Epidermal melanocyte (primary cell): ENCODE data around the gene KIRREL1.
A peak's percentile ranks its signal among the peaks of the same experiment; 100 is the strongest.

Source experiments
- DNase-seq: peaks from one replicate; pipeline ENCODE4 v3.0.0; 2011; ENCODE audit warnings: low spot score; ENCODE audit not compliant: insufficient read length

KIRREL1 gene

DNA sequence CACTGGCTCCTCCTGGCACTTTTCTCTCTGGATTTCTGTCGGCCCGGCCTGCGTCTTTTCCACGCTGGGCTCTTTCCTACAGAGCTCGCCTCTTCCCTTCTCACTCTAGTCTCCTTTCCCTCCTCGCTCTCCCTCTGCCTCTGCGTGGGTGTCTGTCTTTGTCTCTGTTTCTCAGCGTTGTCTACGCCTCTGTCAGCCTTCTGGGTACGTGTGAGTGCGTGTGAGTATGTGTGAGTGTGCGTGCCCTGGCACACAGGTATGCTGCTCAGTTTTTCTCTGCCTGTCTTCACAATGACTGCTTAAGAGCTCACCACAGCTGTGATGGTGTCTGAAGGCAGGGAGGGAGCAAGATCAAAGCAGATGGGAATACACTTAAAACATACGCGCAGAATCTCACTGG, 77.7 kb downstream of the KIRREL1 start:
- DNase-seq: no peak

GRCh38 chr1:158075078-158075477, 81.6 kb downstream of the KIRREL1 start:
- no peak for DNase-seq

DNA sequence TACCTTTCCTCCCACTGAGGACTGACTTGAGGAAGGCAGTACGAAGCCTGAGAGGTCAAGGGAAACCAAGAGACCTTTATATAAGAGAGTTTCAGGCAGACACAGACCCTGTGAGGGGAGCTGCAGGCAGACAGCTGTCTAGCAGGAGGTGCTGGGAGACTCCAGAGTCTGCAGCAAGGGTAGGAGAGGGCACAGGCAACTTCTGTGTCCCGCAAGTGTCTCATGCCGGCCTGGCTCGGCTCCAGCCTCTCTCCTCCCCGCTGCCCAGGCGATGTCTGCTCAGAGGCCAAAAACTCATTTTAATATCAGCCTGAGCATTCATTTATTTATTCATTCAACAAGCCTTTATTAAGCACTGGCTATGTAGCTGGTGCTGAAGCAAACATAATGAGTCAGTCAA, 83.0 kb downstream of the KIRREL1 start:
- no peak for DNase-seq

GRCh38 chr1:158077411-158078256, 84.2 kb downstream of the KIRREL1 start:
- DNase-seq: no peak

DNA sequence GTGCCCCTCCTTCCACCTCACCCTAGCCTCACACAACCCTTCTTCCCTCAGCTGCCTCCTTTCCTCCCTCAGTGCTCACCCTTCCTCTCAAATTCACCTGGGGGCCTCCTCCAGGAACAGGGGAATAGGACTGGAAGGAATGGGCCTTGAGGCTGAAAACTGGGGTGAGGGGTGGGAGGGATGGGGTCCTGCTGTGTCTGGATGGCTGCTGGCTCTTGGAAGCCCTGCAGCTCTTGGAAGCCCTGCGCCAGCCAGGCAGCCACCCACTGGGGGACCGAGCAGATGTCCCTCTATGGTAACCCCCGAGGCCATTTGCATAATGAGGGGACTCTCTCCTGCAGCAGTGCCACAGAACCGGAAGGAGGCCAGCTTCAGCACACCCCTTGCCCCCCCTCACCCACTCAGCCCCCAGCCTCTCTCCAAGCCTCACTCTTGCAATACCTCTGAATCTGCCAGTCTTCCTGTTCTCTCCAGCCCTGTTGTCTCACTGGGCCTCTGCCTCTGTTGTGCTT, 85.2 kb downstream of the KIRREL1 start:
- DNase-seq: no peak

DNA sequence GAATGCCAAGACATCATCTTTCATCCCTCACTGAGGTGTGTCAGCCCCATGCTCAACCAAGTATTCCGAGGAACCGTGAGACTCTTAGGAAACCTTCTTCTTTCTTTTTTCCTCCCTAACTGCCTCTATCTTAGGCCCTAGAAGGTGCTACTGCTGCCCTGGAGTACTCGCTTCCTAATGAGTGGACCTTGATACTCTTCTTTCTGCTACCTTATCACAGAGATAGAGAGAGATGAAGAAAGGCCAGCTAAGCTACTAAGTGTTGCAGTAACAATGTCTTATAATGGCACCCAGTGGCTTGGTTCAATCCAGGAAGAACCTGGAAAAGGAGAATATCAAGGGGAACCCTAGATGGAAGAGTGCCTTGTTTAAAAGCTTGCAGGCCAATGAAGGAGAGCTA, 86.6 kb downstream of the KIRREL1 start:
- no peak for DNase-seq

- DNase-seq: no peak
Measured at GRCh38 chr1:158084336-158084735, 90.9 kb downstream of the KIRREL1 start.

- DNase-seq: no peak
Measured at GRCh38 chr1:158084747-158085146, 91.3 kb downstream of the KIRREL1 start.

- peak; percentile 68 for DNase-seq
Measured at GRCh38 chr1:158087320-158087927, 94.0 kb downstream of the KIRREL1 start.

DNA sequence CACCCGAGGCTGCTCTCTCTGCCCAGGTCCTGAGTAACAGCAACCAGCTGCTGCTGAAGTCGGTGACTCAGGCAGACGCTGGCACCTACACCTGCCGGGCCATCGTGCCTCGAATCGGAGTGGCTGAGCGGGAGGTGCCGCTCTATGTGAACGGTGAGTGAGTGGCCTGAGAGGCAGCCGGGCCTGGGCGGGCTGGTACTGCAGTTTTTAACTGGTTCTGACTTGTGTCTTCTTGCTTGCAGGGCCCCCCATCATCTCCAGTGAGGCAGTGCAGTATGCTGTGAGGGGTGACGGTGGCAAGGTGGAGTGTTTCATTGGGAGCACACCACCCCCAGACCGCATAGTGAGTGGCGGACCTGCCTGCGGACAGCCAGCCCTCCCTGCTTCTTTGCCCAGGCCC, 96.0 kb downstream of the KIRREL1 start:
- DNase-seq: no peak

DNA sequence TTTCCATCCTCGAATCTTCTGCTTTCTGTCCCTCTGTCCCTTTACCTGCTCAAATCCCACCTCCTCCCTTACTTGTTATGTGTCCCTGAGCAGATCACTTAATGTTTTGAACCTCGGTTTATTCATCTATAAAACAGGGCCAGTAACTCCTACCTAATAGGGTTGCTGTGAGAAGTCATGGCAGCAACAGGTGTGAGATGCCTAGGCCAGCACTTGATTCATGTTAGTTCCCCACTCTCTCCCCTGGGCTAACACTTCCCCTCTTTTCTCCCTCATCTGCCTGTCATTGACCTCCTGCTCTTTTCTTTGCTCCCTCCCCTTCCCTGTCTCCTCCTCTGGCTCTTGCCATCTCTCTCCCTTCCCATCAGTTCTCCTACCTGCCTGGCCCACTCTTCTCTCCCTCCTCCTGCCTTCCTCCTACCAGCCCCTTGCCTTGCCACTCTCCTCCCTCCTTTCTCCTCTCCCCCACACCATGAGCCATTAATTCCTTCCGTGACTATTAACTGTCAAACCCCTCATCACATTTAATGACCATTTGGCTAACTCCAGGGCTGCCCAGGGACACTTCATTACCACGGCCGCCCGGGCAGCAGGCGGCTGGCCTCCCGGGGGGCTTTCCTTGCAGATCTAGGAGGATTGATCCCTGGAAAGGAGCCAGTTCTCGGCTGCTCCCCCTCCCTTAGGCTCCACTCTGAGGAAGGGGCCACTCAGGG, 96.6 kb downstream of the KIRREL1 start:
- DNase-seq: no peak

DNA sequence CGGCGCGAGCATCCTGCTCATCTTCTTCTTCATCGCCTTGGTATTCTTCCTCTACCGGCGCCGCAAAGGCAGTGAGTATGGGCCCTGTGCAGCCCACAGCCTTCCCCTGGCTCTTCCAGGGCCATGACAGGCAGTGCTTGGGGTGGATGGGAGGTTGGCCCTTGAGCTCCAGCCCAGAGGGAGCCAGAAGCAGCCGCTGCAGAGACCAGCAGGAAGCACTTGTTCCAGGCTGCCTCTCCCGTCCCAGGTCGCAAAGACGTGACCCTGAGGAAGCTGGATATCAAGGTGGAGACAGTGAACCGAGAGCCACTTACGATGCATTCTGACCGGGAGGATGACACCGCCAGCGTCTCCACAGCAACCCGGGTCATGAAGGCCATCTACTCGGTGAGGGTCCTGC, 99.9 kb downstream of the KIRREL1 start:
- DNase-seq: no peak

DNA sequence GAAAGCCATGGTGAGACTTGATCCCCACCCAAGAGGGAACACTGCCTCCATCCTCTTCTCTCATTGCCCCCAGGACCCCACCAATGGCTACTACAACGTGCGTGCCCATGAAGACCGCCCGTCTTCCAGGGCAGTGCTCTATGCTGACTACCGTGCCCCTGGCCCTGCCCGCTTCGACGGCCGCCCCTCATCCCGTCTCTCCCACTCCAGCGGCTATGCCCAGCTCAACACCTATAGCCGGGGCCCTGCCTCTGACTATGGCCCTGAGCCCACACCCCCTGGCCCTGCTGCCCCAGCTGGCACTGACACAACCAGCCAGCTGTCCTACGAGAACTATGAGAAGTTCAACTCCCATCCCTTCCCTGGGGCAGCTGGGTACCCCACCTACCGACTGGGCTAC, 101.1 kb downstream of the KIRREL1 start:
- no peak for DNase-seq

DNA sequence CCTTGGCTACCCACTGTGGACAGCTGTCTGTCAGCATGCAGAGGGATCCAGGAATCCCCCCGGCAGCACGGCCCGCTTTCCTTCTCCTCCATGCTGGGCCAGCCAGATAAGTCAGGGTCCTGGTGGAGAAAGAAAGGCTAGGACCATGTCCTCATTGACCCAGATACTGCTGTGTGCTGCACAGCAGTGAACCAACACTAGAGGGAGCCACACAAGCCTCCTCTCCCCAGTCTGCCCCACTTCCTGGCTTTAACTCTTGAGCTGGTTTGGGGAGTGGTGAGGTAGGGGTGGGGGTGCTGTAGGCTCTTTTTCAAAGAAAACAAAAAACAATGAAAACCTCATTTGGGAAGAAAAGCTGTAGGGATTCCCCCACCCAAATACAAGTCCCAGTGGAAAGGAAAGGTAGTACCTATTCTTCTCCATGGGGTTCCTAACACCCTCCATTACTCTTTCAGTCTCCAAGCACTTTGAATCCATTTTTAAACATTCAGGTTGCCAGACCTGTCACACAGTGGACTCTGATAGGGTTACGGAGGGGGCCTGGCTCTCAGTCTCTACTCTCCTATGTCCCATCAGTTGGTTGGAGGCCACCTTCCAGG, 102.4 kb downstream of the KIRREL1 start:
- DNase-seq: peak; percentile 74

DNA sequence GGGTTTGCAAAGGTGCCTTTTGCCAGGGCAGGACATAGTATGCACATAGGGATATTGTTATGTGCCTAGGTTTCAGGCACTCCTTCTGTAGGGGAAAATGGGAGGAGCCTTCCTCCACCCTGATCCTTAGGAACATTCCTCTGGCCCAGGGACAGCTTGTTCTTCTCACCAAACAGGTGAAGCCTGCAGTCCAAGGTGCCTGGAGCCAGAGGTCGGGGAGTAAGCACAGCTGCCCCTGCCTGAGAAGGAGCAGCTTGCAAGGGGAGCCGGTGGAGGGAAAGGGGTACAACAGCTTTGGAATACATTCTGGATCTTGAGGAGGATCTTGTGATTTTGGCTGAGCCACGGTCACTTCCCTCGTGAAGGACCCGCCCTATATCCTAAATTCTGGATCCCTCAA, 104.8 kb downstream of the KIRREL1 start:
- DNase-seq: no peak

- DNase-seq: no peak
Measured at GRCh38 chr1:158099185-158099584, 105.7 kb downstream of the KIRREL1 start.

DNA sequence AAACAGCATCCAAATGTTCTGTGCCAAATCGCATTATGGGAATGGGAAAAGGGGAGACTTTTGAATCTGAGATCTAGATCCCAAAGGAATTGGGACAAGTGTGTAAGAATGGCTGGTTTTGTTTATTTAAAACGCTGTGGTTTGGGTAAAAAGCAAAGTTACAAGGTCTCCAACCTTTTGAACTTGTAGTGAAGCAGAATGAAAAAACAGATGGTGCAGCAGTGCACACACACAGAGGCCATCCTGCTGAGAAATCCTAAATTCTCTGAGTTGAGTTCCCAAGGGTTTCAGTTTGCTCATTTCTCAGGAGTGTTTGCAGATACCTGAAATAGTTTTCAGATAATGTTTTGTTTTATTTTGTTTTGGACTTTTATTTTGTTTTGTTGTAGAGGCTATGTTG, 107.1 kb downstream of the KIRREL1 start:
- DNase-seq: no peak

DNA sequence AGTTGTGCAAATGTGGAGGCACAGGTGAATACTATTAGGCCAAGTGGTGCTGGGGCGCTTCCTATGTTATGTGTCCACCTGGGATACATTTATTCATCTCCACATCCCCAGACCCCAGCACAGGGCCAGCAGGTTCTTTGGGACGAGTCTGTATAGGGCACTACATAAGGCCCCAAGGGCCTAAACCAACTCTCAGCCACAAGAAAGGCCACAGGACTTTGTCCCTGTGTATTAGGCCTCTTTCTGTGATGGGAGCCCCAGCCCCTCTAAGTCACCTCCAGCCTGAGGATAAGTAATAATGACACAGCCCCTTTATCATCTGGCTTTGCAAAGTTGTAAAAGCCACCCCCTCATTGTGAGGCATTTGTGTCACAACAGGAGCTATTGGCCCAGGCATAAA, 108.0 kb downstream of the KIRREL1 start:
- DNase-seq: no peak

- no peak for DNase-seq
Measured at GRCh38 chr1:158101927-158102326, 108.5 kb downstream of the KIRREL1 start.

GRCh38 chr1:158102881-158103674, 109.6 kb downstream of the KIRREL1 start:
- no peak for DNase-seq
